ENCODE measurements around the gene CPNE4.

Gene CPNE4

GRCh38 chr3:131731709-131732108 lies 303.1 kb downstream of the CPNE4 start:
- DNase-seq: no peak
- in situ Hi-C loops (cut with HindIII; ENCODE audit: low pct_ligation_motif_present, low pct_unique_long_range_greater_than_20kb, low sequenced_read_pairs): no loop called here

GRCh38 chr3:131730581-131730980 lies 304.2 kb downstream of the CPNE4 start:
- in situ Hi-C loops (cut with HindIII; ENCODE audit: low pct_ligation_motif_present, low pct_unique_long_range_greater_than_20kb, low sequenced_read_pairs): no loop called here

GRCh38 chr3:131729643-131730017 lies 305.2 kb downstream of the CPNE4 start:
- in situ Hi-C loops (cut with HindIII; ENCODE audit: low pct_ligation_motif_present, low pct_unique_long_range_greater_than_20kb, low sequenced_read_pairs): no loop called here
- no peak for DNase-seq

More at GRCh38 chr3:131730581-131730980, 304.2 kb downstream of the CPNE4 start:
- no peak for DNase-seq

- no peak for DNase-seq
- in situ Hi-C loops (cut with HindIII; ENCODE audit: low pct_ligation_motif_present, low pct_unique_long_range_greater_than_20kb, low sequenced_read_pairs): no loop called here
Observed at GRCh38 chr3:131728898-131729642, 305.7 kb downstream of the CPNE4 start.

- DNase-seq: no peak
- in situ Hi-C loops (cut with HindIII; ENCODE audit: low pct_ligation_motif_present, low pct_unique_long_range_greater_than_20kb, low sequenced_read_pairs): no loop called here
Observed at GRCh38 chr3:131725414-131725813, 309.4 kb downstream of the CPNE4 start.

GRCh38 chr3:131723343-131723742 lies 311.5 kb downstream of the CPNE4 start:
- DNase-seq: no peak
- in situ Hi-C loops (cut with HindIII; ENCODE audit: low pct_ligation_motif_present, low pct_unique_long_range_greater_than_20kb, low sequenced_read_pairs): no loop called here

- in situ Hi-C loops (cut with HindIII; ENCODE audit: low pct_ligation_motif_present, low pct_unique_long_range_greater_than_20kb, low sequenced_read_pairs): no loop called here
- no peak for DNase-seq
Observed at GRCh38 chr3:131717493-131717892, 317.3 kb downstream of the CPNE4 start.

GRCh38 chr3:131716943-131717342 lies 317.9 kb downstream of the CPNE4 start:
- no peak for DNase-seq
- in situ Hi-C loops (cut with HindIII; ENCODE audit: low pct_ligation_motif_present, low pct_unique_long_range_greater_than_20kb, low sequenced_read_pairs): no loop called here

GRCh38 chr3:131716007-131716406 lies 318.8 kb downstream of the CPNE4 start:
- no peak for DNase-seq
- in situ Hi-C loops (cut with HindIII; ENCODE audit: low pct_ligation_motif_present, low pct_unique_long_range_greater_than_20kb, low sequenced_read_pairs): no loop called here

GRCh38 chr3:131714585-131715220 lies 320.1 kb downstream of the CPNE4 start:
- in situ Hi-C loops (cut with HindIII; ENCODE audit: low pct_ligation_motif_present, low pct_unique_long_range_greater_than_20kb, low sequenced_read_pairs): no loop called here
- DNase-seq: no peak

GRCh38 chr3:131713416-131714123 lies 321.2 kb downstream of the CPNE4 start:
- DNase-seq: no peak
- in situ Hi-C loops (cut with HindIII; ENCODE audit: low pct_ligation_motif_present, low pct_unique_long_range_greater_than_20kb, low sequenced_read_pairs): no loop called here

GRCh38 chr3:131712662-131713061 lies 322.2 kb downstream of the CPNE4 start:
- in situ Hi-C loops (cut with HindIII; ENCODE audit: low pct_ligation_motif_present, low pct_unique_long_range_greater_than_20kb, low sequenced_read_pairs): no loop called here
- no peak for DNase-seq

GRCh38 chr3:131711114-131711768 lies 323.6 kb downstream of the CPNE4 start:
- no peak for DNase-seq

GRCh38 chr3:131708241-131708640 lies 326.6 kb downstream of the CPNE4 start:
- in situ Hi-C loops (cut with HindIII; ENCODE audit: low pct_ligation_motif_present, low pct_unique_long_range_greater_than_20kb, low sequenced_read_pairs): no loop called here
- no peak for DNase-seq

More at GRCh38 chr3:131711114-131711768, 323.6 kb downstream of the CPNE4 start:
- in situ Hi-C loops (cut with HindIII; ENCODE audit: low pct_ligation_motif_present, low pct_unique_long_range_greater_than_20kb, low sequenced_read_pairs): no loop called here

GRCh38 chr3:131705558-131706051 lies 329.2 kb downstream of the CPNE4 start:
- in situ Hi-C loops (cut with HindIII; ENCODE audit: low pct_ligation_motif_present, low pct_unique_long_range_greater_than_20kb, low sequenced_read_pairs): no loop called here
- DNase-seq: no peak

- in situ Hi-C loops (cut with HindIII; ENCODE audit: low pct_ligation_motif_present, low pct_unique_long_range_greater_than_20kb, low sequenced_read_pairs): no loop called here
Observed at GRCh38 chr3:131705099-131705498, 329.7 kb downstream of the CPNE4 start.

GRCh38 chr3:131704098-131704497 lies 330.7 kb downstream of the CPNE4 start:
- in situ Hi-C loops (cut with HindIII; ENCODE audit: low pct_ligation_motif_present, low pct_unique_long_range_greater_than_20kb, low sequenced_read_pairs): no loop called here
- no peak for DNase-seq

More at GRCh38 chr3:131705099-131705498, 329.7 kb downstream of the CPNE4 start:
- DNase-seq: no peak

- in situ Hi-C loops (cut with HindIII; ENCODE audit: low pct_ligation_motif_present, low pct_unique_long_range_greater_than_20kb, low sequenced_read_pairs): no loop called here
- no peak for DNase-seq
Observed at GRCh38 chr3:131702146-131702545, 332.7 kb downstream of the CPNE4 start.
